Mammary epithelial cell (primary cell): ENCODE measurements around the gene KLB.

ENCODE experiments used
- CTCF ChIP-seq, 2 donors: IDR thresholded peaks in 1 of 2; conservative IDR thresholded peaks in 1 of 2; 2 replicates each; pipeline ENCODE4 v1.5.1; 2011 to 2012; ENCODE audit warnings: inconsistent platforms in 2 of 2, low read length in 2 of 2, mild to moderate bottlenecking in 2 of 2, control low read depth in 1 of 2, low read depth in 1 of 2; ENCODE audit not compliant: insufficient read depth in 1 of 2; ENCODE audit errors: extremely low read depth in 1 of 2
- EZH2 ChIP-seq: IDR thresholded peaks from 2 replicates; pipeline ENCODE4 v1.6.1; 2012; ENCODE audit warnings: low read length, inconsistent platforms, borderline replicate concordance

- no peak for TF ChIP-seq CTCF (conservative IDR thresholded peaks at IDR 0.05 in 1 of 2, IDR thresholded peaks at IDR 0.05 in 1 of 2; ENCODE audit: extremely low read depth in 1 of 2, insufficient read depth in 1 of 2, low read depth in 1 of 2, low read length in 2 of 2)
- no peak for TF ChIP-seq EZH2
These were observed 79.6 kb downstream of the KLB start for GRCh38 chr4:39486221-39486804.
